HG02973 (cell line): ENCODE results near the gene RHBDL3.
"Not testable (repeated sequence)": the region's sequence is repeated elsewhere in the genome, so short reads cannot be mapped to it uniquely, and the experiment has no call there.

Experiments used
- ATAC-seq: cut with Tn5 transposase; IDR thresholded peaks from one replicate; pipeline ENCODE4 v1.9.1; 2021; ENCODE audit warnings: moderate library complexity; ENCODE audit not compliant: unreplicated experiment

Gene RHBDL3, protein sequence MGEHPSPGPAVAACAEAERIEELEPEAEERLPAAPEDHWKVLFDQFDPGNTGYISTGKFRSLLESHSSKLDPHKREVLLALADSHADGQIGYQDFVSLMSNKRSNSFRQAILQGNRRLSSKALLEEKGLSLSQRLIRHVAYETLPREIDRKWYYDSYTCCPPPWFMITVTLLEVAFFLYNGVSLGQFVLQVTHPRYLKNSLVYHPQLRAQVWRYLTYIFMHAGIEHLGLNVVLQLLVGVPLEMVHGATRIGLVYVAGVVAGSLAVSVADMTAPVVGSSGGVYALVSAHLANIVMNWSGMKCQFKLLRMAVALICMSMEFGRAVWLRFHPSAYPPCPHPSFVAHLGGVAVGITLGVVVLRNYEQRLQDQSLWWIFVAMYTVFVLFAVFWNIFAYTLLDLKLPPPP

DNA sequence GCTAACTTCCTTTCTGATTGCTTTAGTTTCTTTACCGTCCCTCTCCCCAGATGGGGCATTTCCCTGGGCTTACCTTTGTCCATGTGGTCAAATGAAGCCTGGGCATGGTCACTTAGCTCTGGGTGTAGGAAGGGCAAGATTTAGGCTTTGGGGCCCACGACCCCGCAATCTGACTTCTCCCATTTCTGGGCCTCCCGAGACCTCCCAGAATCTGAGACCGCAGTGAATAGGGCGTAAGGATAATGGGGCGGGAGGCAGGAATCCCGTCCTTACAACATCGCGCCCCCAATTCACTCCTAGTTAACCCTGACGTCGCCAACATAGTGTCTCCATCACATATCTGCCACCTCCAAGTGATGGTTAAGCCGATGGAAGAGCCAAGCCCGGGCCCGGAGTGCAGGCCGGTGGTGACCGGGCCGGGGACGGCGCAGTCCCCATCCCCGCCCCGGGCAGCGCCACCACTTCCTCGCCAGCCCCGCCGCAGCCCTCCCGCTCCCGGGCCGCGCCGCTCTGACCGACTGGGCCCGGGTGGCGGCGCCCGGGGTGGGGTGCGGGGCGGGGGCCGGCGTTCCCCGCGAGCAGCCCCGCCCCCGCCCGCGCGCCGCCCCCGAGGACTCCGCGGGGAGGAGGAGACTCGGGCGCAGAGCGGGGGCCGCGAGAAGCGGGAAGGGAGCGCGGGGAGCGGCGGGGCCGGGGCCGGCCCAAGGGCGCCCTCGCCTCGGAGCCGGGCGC lies at the start of gene RHBDL3:
Gene RHBDL3 (plus strand): TSS at position 641 of the 732 bp plus-strand sequence. CDS start 358 bp downstream, outside the sequence.
- no peak for ATAC-seq

DNA sequence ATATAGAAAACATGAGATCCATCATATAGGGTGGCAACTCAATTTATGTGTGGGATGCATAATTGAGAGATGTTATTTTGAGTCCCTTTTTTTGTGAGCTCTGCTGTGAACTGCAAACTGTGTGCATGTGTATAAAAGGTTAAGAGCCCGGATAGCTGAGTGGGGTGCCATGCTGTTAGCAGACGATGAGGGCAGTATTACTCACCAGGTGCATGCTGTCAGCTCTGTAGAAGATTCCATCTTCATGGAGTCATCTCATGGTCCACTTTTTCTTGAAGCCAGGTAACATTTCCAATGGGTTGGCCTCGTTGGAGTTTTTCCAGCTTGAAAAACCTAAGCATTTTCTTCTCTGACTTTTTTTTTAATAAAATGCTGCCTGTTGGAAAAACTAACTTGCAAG lies 43.0 kb upstream of the RHBDL3 start:
- ATAC-seq = no peak

DNA sequence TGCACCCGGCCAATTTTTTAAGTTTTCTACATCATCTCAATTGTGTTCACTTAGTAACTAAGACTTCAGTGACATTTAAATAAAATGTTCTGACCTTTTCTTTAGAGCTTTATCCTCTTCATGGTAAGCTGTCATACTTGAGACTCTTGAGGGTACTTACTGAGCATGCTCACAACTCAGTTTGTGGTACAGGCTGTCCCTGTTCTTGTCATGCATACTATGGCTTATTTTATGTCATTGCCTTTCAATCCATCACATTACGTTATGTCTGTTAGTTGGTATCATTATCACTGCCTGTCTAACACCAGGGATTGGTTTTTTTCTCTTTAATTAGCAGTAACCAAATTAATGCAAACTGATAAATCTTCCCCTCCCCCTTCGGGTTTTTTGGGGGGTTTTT lies 41.9 kb upstream of the RHBDL3 start:
- ATAC-seq = no peak

DNA sequence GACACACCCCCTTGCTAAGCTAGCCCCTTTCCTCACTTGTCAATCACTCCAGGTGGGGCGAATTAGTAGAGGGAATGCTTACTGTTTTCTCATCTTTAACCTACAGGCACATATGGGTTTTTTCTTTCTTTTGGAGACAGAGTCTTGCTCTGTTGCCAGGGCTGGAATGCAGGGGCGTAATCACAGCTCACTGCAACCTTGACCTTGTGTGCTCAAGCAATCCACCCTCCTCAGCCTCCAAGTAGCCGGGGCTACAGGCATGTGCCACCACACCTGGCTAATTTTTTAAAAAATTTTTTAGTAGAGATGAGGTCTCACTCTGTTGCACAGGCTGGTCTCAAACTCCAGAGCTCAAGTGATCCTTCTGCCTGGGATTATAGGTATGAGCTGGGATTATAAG lies 38.7 kb upstream of the RHBDL3 start:
- no peak for ATAC-seq

DNA sequence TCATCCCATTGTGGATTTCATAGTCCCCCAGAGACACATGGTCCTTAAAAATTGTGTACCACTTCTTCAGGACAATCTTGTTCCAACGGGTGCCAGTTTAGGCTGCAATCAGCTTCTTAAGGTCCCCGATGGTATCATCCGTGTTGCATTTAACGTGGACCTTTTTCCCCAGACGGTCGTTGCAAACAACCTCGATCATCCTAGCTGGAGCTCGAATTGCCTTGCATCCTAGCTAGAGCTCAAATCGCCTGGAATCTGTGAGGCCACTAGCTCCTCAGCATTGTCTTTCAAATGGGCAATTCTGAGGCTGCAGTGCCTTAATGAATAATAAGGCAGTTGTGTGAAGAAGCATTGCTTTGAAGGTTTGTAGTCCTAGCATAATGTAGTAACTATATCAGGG lies 37.7 kb upstream of the RHBDL3 start:
- no peak for ATAC-seq

DNA sequence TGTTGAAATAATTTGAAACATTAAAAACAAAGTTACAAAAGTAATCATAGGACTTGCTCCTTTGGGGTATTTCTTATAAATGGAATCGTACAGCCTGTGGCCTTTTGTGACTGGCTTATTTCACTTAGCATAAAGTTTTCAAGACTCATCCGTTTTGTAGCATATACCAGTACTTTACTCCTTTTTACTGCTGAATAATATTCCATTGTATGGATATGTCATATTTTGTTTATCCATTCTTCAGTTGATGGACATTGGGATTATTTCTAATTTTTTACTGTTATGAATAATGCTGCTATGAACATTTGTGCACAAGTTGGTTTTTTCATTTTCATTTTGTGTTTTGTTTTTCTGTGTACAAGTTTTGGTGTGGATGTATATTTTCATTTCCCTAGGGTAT lies 30.0 kb upstream of the RHBDL3 start:
- ATAC-seq = no peak

DNA sequence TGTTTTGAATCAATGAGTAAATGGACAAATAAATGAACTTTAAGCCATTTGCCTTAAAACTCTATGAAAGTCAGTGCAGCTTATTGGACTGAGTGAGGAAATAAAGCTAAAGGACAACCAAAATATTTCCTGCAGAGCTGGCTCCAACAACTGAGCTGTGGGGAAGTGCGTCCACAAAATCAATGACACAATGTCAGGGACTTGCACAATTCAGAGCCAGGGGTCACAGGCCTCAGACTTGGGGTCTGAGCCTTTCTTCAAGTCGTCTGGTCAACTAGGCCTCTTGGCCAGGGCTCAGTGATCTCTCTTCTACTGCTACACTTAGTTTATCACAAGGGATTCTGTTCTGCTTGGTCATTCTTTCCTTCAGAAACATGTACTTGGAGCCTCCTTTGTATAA lies 26.2 kb upstream of the RHBDL3 start:
- no peak for ATAC-seq

DNA sequence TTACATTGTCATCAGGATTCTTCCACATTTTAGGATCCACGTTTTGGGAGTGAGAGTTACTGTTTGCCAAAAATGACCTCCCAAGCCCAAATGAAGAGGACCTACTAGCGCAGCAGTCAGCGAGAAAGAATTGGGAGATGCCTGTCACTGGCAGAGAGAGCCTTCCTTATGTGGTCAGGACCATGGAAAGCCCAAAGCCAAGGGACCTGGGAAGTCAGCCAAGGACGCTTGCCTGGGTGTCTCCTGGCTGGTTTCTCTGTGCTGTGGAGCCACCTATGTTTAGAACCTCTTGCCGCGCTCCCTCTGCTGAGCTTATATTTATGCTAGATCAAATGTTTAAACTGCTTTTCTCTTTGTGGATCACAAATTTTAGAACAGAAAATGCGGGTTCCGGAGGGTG lies 24.9 kb upstream of the RHBDL3 start:
- no peak for ATAC-seq

DNA sequence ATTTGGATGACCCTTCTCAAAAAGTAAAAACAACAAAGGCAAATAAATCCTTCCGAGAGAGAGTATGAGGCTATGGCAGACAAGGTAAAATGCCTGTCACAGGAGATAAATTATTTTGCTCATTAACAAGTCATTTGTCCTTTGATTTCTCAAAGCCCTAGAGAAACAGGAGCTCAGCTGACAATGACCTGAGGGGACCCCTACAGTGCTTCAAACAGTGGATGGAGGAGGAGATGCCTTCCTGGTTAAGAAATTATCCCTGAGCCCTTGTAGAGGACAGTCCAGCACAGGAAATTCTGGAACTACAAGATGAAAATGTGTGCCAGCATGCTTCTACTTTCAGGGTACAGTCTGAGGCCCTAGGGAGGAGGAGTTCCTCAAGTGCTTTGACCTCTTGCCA lies 24.0 kb upstream of the RHBDL3 start:
- no peak for ATAC-seq

DNA sequence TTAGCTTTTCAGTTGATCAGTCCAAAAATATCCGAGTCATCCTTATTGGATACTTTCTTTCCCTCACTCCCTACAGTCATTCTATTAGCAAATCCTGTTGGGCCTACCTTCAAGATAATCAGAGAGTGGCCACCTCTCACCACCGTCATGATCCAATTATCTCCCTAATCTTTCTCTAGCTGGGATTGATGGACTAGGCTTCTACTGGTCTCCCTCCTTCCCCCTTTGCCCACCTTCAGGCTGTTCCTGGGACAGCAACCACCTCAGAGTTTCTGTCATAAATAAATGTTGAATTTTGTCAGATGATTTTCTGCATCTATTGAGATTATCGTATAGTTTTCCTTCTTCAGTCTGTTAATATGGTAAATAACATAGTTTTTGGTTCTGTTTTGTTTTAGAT lies 16.2 kb upstream of the RHBDL3 start:
- ATAC-seq = no peak

DNA sequence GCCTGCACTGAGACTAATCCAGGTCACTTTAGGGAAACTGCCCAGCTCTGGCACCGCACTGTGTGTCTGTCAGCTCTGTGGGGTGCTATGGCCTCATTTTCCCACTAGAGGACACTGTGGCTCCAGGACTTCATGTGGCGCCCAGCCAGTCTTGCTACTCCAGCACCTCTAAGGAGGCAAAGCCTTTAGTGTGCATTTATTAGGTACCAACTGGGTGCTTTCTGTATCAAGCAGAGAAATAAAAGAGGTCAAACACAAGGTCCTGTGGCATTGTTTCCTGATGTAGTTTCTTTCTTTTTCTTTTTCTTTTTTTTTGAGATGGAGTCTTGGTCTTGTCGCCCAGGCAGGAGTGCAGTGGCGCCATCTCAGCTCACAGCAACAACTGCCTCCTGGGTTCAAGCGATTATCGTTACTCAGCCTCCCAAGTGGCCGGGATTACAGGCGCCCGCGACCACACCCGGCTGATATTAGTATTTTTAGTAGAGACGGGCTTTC lies 12.5 kb upstream of the RHBDL3 start:
- no peak for ATAC-seq

DNA sequence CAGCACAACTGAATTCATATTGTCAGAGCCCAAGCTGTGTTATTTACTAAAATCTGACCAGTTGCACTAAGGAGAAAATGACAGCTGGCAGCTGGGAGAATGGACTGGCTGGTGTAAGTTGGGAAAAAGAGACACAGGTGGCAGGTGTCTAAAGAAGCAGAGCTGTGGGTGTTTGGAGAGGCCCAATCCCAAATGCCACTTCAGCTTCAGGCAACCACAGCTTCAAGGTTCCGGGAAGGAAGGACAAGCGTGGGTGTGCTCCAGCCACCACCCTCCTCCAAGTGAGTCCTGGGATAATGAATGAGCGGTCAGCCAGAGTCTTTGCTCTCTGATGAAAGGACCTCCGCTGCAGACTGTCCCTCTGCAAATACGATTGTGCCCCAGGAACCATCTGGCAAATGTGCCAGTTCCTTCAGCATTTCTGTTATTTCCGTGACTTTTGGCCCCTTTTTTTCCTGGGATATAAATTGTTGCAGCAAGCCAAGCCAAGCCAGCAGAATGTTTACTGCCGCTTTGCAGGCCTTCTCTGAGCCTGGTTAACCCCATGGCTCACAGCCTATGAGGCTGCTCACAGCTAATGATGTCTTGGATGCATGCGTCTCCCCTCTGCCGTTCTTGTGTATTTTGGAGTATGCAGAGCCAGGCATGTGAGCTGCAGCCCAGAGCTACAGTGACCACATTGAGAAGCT lies 9.5 kb upstream of the RHBDL3 start:
- no peak for ATAC-seq

DNA sequence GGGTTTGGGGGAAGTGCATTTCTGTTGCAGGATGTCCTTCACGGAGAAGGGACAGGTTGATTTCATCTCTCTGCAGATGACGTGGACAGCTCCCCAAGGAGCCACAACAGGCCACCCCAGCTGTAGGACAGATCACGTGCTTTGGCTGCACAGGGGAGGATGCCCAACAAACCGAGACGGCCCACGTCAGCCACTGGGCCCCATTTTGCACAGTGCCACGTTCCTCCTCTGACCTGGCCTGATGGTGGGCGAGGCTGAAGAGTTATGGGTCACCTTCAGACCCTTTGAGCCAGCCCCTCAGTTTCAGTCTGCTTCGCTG lies 9.0 kb upstream of the RHBDL3 start:
- ATAC-seq = no peak

DNA sequence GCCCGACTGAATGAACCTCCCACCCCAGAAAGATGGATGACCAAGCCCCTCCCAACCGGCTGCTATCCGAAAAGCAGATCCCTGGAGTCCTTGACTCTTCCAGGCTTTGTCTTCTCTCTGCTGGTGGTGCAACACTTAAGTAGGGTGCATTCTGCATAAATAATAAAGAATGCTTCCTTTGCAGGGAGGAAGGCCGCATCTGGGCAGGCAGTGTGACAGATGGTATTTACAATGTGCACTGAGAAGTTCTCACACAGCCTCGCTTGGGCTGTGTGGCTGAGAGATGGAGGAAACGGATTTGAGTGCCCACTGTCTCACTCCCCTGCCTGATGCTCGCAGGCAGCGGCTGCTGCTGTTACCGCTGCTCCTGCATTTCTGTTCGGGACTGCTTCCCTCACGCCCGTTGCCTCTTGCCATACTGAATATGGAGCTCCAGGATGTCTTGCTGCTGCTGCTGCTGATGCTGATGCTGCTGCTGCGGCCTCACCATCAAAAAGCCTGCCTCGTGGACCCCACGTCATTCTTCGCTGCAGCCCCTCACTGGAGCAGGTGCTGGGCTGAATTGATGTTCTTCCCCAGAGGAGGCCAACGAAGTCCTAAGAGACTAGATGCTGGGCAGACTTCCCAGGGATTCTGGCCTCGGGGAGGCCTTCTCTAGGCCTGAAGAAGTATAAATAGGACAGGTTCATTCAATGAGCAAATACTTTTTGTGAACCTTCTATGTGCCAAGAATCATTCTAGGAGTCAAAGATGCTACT lies 7.1 kb upstream of the RHBDL3 start:
- ATAC-seq = no peak

DNA sequence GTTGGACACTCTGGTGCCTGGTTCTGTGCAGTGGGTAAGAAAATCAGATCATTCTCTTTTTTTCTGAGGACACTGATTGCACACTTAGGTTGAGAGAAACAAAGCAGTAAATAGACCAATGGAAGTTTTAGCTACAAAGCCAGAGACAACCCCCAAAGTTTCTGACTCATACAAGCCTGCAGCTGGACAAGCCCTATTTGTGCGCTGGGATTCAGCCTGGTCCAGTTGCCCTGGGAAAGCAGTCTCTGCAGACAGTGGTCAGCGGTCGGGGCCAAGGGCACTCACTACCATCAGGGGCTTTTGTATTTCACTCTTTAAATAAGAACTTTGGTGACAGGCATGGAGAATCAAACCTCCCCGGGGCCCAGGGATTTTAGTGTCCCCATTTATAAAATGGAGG lies 6.0 kb upstream of the RHBDL3 start:
- no peak for ATAC-seq

DNA sequence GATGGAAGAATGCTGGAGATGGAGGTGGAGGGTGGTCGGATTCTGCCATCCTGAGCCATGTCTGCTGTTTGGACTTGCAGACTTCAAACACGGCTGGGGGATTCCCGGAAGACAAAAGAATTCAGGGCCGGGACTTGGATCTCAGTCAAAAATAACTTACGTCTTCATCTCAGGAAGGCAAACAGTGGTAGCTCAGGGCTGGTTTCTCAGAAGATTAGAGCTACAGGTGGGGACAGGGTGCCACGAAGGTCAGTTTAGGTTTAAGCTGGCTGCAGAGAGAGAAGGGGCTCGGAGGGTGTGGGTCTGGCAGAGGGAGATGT lies 4.3 kb upstream of the RHBDL3 start:
- no peak for ATAC-seq

DNA sequence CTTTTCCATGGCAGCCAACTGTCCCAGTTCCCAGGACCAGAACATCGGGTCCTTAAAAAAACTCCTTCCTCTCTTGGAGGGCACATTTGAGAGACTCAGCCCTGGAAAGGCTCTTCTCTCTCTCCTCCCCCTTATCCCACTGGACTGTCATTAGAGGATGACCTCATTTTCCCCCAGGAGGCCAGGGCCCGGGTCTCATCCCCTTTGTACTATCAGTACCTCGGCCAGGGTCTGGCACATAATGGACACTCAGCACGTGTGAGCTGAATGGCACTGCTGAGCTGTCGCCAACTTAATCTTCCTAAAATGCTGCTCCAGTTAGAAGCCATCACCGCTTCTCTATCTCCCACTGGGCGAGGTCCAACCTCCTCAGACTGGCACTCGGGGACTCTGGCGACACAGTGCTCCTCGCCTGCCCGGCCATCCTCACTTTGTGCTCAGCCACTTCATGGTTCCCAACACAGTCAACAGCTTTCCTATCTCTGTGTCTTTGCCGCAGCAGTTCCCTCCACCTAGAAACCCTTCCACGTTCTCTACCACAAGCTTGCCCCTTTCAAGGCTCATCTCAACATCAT lies 3.6 kb upstream of the RHBDL3 start:
- ATAC-seq = no peak

DNA sequence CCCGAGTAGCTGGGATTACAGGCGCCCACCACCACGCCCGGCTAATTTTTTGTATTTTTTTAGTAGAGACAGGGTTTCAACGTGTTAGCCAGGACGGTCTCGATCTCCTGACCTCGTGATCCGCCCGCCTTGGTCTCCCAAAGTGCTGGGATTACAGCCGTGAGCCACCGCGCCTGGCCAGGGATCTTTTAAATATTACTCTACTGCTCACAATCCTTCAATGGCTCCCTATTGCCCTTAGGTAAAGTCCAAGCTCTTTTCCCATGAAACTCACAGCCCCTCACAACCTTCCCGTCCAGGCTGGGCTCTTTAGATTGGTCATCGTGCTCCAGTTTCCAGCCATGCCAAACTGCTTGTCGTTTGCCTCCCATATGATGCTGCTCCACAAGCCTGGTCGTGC lies 2.1 kb upstream of the RHBDL3 start:
- ATAC-seq = not testable (repeated sequence)

DNA sequence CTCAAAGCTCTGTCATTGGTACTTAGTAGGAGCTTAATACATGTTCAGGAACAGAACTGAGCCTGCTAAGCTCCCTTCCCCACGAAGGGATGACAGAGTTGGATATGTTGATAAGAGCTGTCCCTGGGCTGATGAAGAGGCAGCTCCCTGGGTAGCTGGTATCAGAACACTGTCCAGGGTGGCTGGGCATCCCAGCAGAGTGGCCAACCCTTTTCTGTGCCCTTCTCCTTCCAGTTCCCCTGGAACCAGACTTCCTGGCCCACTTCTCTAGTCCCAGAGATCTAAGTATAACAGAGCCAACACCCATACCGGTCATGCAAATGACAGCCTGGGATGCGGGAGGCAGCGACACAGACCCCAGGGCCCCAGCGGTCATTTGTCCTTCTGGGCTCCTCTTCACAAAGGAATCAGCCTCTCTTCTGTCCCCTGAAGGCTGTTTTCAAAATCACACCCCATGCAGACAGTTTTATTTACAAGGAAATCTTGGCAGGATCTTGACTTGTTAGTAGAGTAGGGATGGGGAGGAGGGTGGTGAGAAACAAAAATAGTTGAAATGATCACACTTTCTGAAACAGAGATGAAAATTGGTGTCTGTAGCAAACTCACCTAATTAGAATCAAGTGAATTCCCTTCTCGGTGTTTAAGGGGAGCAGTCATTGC lies 1.4 kb upstream of the RHBDL3 start:
- ATAC-seq = no peak

DNA sequence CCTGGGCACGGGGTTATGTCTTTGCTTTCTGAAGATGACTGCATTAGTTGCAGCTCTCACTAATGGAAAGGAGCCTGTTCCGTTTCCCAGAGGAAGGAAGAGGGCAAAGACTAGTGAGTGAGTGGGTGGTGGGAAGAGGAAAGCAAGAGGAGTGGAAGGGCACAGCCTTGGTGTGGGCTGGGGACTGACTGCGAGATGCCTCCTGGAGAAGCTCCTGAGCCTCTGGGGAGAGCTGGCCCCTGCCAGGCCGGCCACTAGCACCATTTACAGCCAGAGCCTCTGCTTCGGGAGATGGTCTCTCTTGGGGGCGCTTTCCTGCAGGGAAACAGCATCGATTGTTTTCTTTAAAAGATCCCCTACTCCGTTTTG lies 825 bp upstream of the RHBDL3 start:
- no peak for ATAC-seq

DNA sequence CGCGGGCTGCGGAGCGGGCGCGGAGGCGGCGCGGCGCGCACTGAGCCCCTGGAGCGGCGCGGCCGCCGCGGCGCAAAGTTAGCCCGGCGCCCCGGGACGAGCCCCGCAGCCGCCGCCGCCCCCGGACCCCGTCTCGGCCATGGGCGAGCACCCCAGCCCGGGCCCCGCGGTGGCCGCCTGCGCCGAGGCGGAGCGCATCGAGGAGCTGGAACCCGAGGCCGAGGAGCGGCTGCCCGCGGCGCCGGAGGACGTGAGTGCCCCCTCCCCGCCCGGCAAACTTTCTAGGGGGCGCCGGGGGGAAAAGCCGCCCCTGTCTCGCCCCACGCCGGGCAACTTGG lies 388 bp downstream of the RHBDL3 start:
- no peak for ATAC-seq
